ENCODE data around the gene MYLK3.

DNA sequence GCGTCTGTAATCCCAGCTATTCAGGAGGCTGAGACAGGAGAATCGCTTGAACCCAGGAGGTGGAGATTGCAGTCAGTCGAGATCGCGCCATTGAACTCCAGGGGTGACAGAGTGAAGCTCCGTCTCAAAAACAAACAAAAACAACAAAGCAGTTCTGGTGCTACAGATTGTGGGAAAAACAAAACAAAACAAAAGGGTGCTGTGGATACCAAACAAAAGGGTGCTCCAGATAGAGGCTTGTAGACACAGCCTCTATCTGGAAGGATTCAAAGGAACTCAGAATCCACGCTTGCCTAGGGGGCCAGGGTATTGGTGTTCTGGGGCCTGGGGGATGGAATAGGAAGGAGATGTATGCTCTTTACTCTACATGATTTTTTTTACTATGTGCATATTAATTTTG, 2.5 kb downstream of the MYLK3 start:
- TF ChIP-seq POLR2A (IDR thresholded peaks at IDR 0.05; ENCODE audit: low read depth, low read length) (no peak), POLR2AphosphoS5 (IDR thresholded peaks at IDR 0.05; ENCODE audit: low read depth, low read length) (no peak)
